Right lobe of liver (tissue), 6 donors: ENCODE data around the gene COL4A1. TPM values are rescaled to one million over a fixed set of nuclear protein-coding genes. Genes with fewer than 3 reads are reported as not detected.
A peak's percentile ranks its signal among the peaks of the same experiment; 100 is the strongest.

Source experiments
- ATAC-seq, 4 donors: fragments of 200-7000 bp; cut with Tn5 transposase; one replicate each; pipeline ENCODE4 v1.9.1; 2020; ENCODE audit warnings: mild to moderate bottlenecking in 4 of 4, moderate library complexity in 4 of 4
- DNase-seq, 3 donors: peaks; one replicate each; pipeline ENCODE4 v3.0.0-alpha.2; 2020
- H3K27ac ChIP-seq, 3 donors: fragments of 200-600 bp; one replicate each; pipeline ENCODE4 v1.8.0; 2022
- H3K27me3 ChIP-seq, 2 donors: fragments of 200-600 bp; one replicate each; pipeline ENCODE4 v1.8.0; 2022
- H3K36me3 ChIP-seq, 4 donors: fragments of 200-600 bp; sonication (generic) in 1 of 4; one replicate each; pipeline versions ENCODE4 v1.5.1 to v1.8.0; 2017 to 2022; ENCODE audit warnings: control low read depth in 1 of 4
- H3K4me1 ChIP-seq, 4 donors: fragments of 200-600 bp; sonication (generic) in 1 of 4; one replicate each; pipeline versions ENCODE4 v1.5.1 to v1.8.0; 2017 to 2022; ENCODE audit warnings: control low read depth in 1 of 4
- H3K4me3 ChIP-seq, 3 donors: fragments of 200-600 bp; one replicate each; pipeline ENCODE4 v1.8.0; 2022
- H3K9me3 ChIP-seq, 4 donors: fragments of 200-600 bp; sonication (generic) in 1 of 4; one replicate each; pipeline versions ENCODE4 v1.5.1 to v1.8.0; 2017 to 2022; ENCODE audit warnings: control low read depth in 1 of 4
- POLR2A ChIP-seq: fragments of 450-650 bp; IDR thresholded peaks from one replicate; pipeline ENCODE4 v1.6.1; 2017; ENCODE audit warnings: antibody characterized with exemption, mild to moderate bottlenecking
- WGBS: methylation state at CpG from one replicate; pipeline ENCODE4 v1.1.6; 2018; ENCODE audit warnings: low coverage, low lambda C conversion rate; ENCODE audit not compliant: insufficient coverage; ENCODE audit errors: missing lambda C conversion rate; 5-methylcytosine and 5-hydroxymethylcytosine counted together
- intact Hi-C, 2 donors: fragments of 100-400 bp; cut with DNase I; formaldehyde crosslinking; loops; one replicate each; pipeline versions ENCODE4 v1.11.2 to v1.14.1; 2022
- total RNA-seq, 6 experiments: library from RNA; depleted of rRNA in 2 of 6; stranded (reverse); fragments of >200 nt in 2 of 6; fragmentation: NEBNext Ultra II Directional in 3 of 6; extraction: Animal tissue kit (Norgen Biotek cat#: 25700) in 3 of 6; gene quantifications; one replicate each; pipeline versions ENCODE4 v1.1.0 to v1.2.4, GENCODE V29; 2016 to 2023
- TF ChIP-seq, protein P1 (sequence below), 4 donors: fragments of 200-600 bp in 3 of 4; fragments of 450-650 bp in 1 of 4; IDR thresholded peaks; one replicate each; pipeline versions ENCODE4 v1.5.1 to v1.8.0; 2016 to 2022; ENCODE audit warnings: antibody characterized with exemption in 4 of 4, mild to moderate bottlenecking in 2 of 4
- donor health status: DM: no; HTN: yes; CAD: no.
- donor health status: DM: no; HTN: no; CAD: no.
- donor health status: DM: no; HTN: no; CAD: no.
- donor health status: DM: no; HTN: yes; CAD: no.
- donor health status: DM: no; HTN: yes; CAD: no.

Gene COL4A1
- total RNA-seq, 6 experiments from 2014 or later, result 8.0 to 89.8 (median 41.1) TPM

DNA sequence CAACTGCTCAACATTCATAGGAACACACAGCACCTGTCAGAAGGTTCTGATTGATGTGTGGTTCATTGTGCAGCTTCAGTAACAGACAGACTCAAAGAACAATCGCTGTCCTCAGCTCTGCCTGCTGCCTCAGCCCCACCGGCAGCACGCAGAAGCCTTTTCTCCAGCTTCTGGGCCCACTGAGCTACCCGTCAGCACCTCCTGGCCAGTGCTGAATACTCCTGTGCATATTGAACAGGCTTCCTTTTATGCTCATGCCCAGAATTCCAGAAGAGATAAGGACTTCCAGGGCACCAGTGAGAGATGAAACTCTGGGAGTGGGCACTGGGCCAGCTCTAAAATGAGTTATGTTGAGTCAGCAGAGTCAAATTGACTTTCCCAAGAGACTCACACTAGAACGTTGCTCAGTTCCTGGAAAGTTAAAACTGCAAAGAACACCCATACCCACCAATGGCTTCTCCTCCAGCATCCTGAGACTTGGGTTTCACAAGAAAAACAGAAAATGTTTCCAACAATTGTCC is 119.3 kb downstream of the COL4A1 start:
- Histone ChIP-seq H3K9me3 (no peaks in the 10 kb centered on the region), H3K4me3 (no peak overlapping the region), H3K27me3 (no peaks in the 10 kb centered on the region), H3K36me3 (no peaks in the 10 kb centered on the region), H3K27ac (no peak overlapping the region), H3K4me1 (peaks cover 0 to 4% (median 0%) of the 10 kb centered on the region in 4 donors)
- 47% methylated on average over 3 of the region's 5 CpGs for WGBS
- intact Hi-C loops, result no loop called here
- ATAC-seq (peak; percentile 48 to 63 (median 54)), DNase-seq (no peak)
- TF ChIP-seq POLR2A, result no peak
- TF ChIP-seq, protein P1, sequence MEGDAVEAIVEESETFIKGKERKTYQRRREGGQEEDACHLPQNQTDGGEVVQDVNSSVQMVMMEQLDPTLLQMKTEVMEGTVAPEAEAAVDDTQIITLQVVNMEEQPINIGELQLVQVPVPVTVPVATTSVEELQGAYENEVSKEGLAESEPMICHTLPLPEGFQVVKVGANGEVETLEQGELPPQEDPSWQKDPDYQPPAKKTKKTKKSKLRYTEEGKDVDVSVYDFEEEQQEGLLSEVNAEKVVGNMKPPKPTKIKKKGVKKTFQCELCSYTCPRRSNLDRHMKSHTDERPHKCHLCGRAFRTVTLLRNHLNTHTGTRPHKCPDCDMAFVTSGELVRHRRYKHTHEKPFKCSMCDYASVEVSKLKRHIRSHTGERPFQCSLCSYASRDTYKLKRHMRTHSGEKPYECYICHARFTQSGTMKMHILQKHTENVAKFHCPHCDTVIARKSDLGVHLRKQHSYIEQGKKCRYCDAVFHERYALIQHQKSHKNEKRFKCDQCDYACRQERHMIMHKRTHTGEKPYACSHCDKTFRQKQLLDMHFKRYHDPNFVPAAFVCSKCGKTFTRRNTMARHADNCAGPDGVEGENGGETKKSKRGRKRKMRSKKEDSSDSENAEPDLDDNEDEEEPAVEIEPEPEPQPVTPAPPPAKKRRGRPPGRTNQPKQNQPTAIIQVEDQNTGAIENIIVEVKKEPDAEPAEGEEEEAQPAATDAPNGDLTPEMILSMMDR (IDR thresholded peaks at IDR 0.05), result no peak

DNA sequence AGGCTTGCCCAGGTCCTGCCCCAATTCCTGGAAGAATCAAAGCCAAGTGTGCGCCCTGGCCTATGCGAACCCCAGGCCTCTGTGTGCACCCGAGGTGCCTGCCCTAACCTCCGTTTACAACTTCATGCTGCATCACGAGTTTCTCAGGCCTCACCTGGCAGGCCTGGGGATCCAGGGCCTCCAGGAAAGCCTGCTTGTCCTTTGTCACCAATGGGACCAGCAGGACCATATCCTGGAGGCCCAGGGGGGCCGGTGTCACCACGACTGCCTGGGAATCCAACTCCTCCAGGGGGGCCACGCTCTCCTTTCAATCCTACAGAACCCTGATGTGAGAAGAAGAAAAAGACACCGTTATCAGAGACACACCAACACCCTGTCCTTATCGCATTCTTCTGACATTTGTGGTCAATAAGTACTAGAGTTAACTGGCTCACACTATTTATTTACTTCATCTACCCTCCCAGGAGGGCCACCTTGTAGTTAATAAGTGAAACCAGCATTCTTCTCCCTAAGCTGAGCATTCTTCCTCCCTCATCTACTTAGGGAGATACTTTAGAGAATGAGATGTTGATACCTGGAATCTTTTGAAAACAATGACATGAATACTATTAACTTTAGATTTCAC is 120.6 kb downstream of the COL4A1 start:
- DNase-seq (no peak), ATAC-seq (peak in 1 of 4 donors; percentile 10)
- Histone ChIP-seq H3K27me3 (no peaks in the 10 kb centered on the region), H3K9me3 (no peaks in the 10 kb centered on the region), H3K27ac (no peak overlapping the region), H3K4me3 (no peak overlapping the region), H3K36me3 (no peaks in the 10 kb centered on the region), H3K4me1 (peaks cover 0 to 4% (median 0%) of the 10 kb centered on the region in 4 donors)
- TF ChIP-seq, protein P1 (IDR thresholded peaks at IDR 0.05), result no peak
- TF ChIP-seq POLR2A, result no peak
- intact Hi-C loops, result no loop called here
- 60% methylated on average over 2 of the region's 10 CpGs for WGBS

DNA sequence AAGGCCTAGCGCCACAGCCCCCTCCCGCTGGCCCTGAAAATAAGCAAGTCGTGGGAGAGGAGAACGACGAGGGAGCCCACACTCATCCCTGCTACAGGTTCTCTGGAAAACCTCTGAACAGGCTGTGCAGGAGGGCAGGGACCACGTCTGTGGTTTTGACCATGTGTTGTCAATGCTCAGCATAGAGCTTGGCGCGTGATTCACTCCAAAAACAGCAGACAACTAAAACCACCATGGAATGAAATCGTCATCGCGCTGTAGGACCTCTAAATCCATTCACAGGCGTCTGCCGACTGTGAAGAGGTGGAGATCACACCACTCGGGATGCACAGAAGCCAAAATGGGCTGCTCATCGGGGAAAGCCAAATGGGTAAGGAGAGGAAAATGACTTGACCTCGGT is 121.3 kb downstream of the COL4A1 start:
- H3K27ac ChIP-seq, result no peak overlapping the region
- H3K4me1 ChIP-seq, result peaks cover 0 to 4% (median 0%) of the 10 kb centered on the region in 4 donors
- no peak for ATAC-seq
- 81% methylated on average over 9 of the region's 16 CpGs for WGBS
- TF ChIP-seq POLR2A, result no peak
- TF ChIP-seq, protein P1 (IDR thresholded peaks at IDR 0.05), result no peak
- H3K36me3 ChIP-seq, result no peaks in the 10 kb centered on the region
- DNase-seq, result no peak
- no peaks in the 10 kb centered on the region for H3K27me3 ChIP-seq
- H3K4me3 ChIP-seq, result no peak overlapping the region
- H3K9me3 ChIP-seq, result no peaks in the 10 kb centered on the region
- intact Hi-C loops, result no loop called here

DNA sequence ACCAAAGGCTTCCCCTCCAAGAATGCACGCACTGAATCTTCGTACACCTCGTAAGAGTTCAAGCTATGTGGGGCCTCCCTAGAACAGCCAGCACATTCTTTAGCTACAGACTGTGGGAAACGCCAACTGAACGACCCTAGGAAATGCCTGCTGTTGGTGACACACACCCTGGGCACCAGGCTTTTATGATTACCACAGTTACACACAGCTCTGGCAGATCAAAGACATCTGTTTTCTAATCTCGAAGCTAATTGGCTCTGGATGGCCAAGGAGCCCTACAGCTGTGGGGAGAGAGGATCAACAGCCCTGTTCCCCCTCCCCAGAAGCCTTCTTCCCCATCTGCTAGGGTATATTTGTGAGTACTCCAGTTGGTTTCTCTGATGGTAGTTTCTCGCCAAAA is 123.0 kb downstream of the COL4A1 start:
- WGBS, result 80% methylated on average over 1 of the region's 7 CpGs
- Histone ChIP-seq H3K27ac (no peak overlapping the region), H3K36me3 (no peaks in the 10 kb centered on the region), H3K9me3 (no peaks in the 10 kb centered on the region), H3K4me3 (no peak overlapping the region), H3K4me1 (peaks cover 0 to 4% (median 0%) of the 10 kb centered on the region in 4 donors), H3K27me3 (no peaks in the 10 kb centered on the region)
- no peak for TF ChIP-seq POLR2A
- TF ChIP-seq, protein P1 (IDR thresholded peaks at IDR 0.05), result no peak
- intact Hi-C loops, result no loop called here
- DNase-seq (no peak), ATAC-seq (no peak)
